NCI-H2107 (cell line): ENCODE results near the gene HMG20A.

Source experiments
- DNase-seq: peaks from one replicate; lab custom pipeline; 2025; lab: John Stamatoyannopoulos, UW

Gene HMG20A

GRCh38 chr15:77430213-77430612 is 9.5 kb downstream of the HMG20A start:
- no peak for DNase-seq

- DNase-seq = no peak
Observed at GRCh38 chr15:77430652-77431051, 10.0 kb downstream of the HMG20A start.

- DNase-seq = no peak
Observed at GRCh38 chr15:77436822-77437221, 16.1 kb downstream of the HMG20A start.

GRCh38 chr15:77437264-77437663 is 16.6 kb downstream of the HMG20A start:
- no peak for DNase-seq

GRCh38 chr15:77440378-77440999 is 19.8 kb downstream of the HMG20A start:
- DNase-seq = no peak

- DNase-seq = no peak
Observed at GRCh38 chr15:77446840-77447390, 26.2 kb downstream of the HMG20A start.

GRCh38 chr15:77454265-77454664 is 33.6 kb downstream of the HMG20A start:
- DNase-seq = no peak

GRCh38 chr15:77454951-77455350 is 34.3 kb downstream of the HMG20A start:
- DNase-seq = no peak

GRCh38 chr15:77455696-77456321 is 35.1 kb downstream of the HMG20A start:
- no peak for DNase-seq

- no peak for DNase-seq
Observed at GRCh38 chr15:77456746-77457145, 36.1 kb downstream of the HMG20A start.

- DNase-seq = no peak
Observed at GRCh38 chr15:77457191-77457904, 36.7 kb downstream of the HMG20A start.

- no peak for DNase-seq
Observed at GRCh38 chr15:77457905-77458265, 37.2 kb downstream of the HMG20A start.

- DNase-seq = no peak
Observed at GRCh38 chr15:77459031-77459430, 38.3 kb downstream of the HMG20A start.

- no peak for DNase-seq
Observed at GRCh38 chr15:77461486-77461885, 40.8 kb downstream of the HMG20A start.

GRCh38 chr15:77464129-77464865 is 43.6 kb downstream of the HMG20A start:
- DNase-seq = no peak

- DNase-seq = no peak
Observed at GRCh38 chr15:77466521-77466920, 45.8 kb downstream of the HMG20A start.

GRCh38 chr15:77468896-77469295 is 48.2 kb downstream of the HMG20A start:
- DNase-seq = no peak

GRCh38 chr15:77470235-77470634 is 49.5 kb downstream of the HMG20A start:
- DNase-seq = no peak

- DNase-seq = no peak
Observed at GRCh38 chr15:77473328-77473727, 52.6 kb downstream of the HMG20A start.

GRCh38 chr15:77474310-77474988 is 53.8 kb downstream of the HMG20A start:
- DNase-seq = peak; percentile 36

- DNase-seq = no peak
Observed at GRCh38 chr15:77475001-77475400, 54.3 kb downstream of the HMG20A start.

- DNase-seq = peak; percentile 38
Observed at GRCh38 chr15:77475898-77476297, 55.2 kb downstream of the HMG20A start.
